Measurements from ENCODE around the gene SUGP1.

- TF ChIP-seq CTCF (IDR thresholded peaks at IDR 0.05) = no peak
- no peak for TF ChIP-seq POLR2A (IDR thresholded peaks at IDR 0.05)
Observed at GRCh38 chr19:19296953-19297689, 23.2 kb downstream of the SUGP1 start.
